GM21515 (cell line): Measurements from ENCODE around the gene MYL4.
"Not testable (repeated sequence)": the region's sequence is repeated elsewhere in the genome, so short reads cannot be mapped to it uniquely, and the experiment has no call there.

ENCODE experiments used
- ATAC-seq: cut with Tn5 transposase; IDR thresholded peaks from one replicate; pipeline ENCODE4 v1.9.1; 2021; ENCODE audit not compliant: unreplicated experiment

MYL4 gene

GRCh38 chr17:47219621-47220475 lies 10.7 kb downstream of the MYL4 start:
- ATAC-seq = no peak

GRCh38 chr17:47220531-47220999 lies 11.4 kb downstream of the MYL4 start:
- no peak for ATAC-seq

DNA sequence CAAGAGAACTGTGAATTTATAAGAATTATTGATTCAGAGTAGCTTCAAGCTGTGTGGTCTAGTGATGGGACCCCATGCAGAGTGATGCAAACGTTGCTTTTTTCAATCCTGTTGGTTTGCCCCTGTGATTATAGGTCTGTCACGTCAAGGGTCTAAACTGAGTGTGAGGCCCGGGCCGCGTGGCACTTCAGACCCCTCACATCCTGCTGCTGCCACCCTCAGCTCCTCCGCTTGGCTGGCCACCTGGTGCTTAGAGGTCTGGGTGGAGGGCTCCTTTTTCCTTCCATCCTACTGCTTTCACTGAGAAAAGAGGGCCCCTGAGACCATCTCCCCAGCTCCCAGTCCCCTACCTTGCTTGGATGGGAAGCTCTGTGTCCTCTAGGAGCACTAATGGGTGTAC lies 12.0 kb downstream of the MYL4 start:
- ATAC-seq = no peak

DNA sequence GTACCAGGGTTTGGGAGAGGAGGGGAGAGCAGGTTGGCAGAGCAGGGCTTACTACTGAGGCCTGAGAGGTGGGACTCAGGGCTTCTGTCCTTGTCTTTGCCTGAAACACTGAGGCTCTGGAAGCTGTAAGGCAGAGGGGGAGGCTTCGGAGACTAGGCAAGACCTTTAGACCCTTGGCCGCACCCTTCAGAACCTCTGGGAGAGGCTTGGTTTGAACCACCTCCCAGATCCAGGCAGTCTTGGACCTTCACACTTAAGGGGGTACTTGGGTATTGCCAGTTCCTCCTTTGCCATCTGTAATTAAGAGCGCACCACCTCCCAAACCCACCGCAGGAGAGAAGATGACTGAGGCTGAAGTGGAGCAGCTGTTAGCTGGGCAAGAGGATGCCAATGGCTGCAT lies 12.9 kb downstream of the MYL4 start:
- no peak for ATAC-seq

GRCh38 chr17:47223007-47223406 lies 13.9 kb downstream of the MYL4 start:
- ATAC-seq = no peak

DNA sequence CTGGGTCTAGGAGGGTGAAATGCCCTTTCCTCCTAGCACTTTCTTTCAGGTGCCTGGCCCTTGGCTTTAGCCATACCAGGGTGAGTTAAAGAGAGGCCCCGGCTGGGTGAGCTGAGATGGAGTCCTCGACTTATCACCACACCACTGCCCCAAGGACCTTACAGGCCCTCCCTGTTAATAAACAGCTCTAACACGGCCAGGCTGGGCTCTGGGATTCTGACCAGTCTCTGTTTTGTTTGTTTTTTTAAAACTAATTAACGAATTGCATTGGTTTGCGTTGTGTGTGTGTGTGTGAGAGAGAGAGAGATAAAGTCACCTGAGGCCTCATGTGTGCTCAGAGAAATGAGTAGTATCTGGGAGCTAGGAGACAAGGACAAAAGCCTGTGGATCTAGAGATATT lies 14.3 kb downstream of the MYL4 start:
- no peak for ATAC-seq

DNA sequence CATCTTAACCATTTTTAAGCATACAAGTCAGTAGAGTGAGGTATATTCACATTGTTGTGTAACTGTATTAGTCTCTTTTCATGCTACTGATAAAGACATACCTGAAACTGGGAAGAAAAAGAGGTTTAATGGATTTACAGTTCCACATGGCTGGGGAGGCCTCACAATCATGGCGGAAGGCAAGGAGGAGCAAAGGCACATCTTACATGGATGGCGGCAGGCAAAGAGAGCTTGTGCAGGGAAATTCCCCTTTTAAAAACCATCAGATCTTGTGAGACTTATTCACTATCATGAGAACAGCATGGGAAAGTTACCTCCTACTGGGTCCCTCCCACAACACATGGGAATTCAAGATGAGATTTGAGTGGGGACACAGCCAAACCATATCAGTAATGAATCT lies 14.9 kb downstream of the MYL4 start:
- ATAC-seq = not testable (repeated sequence)

DNA sequence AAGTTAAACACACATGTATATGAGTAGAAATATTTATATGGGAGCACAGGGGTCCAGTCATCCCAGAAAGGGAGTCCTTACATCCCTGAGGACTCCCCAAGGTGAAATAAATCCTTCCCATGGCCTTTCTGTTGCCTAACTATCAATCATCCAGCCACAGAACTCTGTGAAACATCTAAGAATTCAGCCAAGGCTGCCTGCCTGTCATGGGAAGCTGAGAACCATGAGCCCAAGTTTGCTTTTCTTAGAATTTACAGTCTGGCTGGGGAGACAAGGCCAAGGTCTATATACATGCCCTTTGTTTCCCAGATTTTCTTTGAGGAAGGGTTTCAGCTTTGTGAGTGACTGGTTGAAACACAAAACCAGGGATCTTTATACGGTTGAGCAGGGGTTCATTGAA lies 15.8 kb downstream of the MYL4 start:
- no peak for ATAC-seq

DNA sequence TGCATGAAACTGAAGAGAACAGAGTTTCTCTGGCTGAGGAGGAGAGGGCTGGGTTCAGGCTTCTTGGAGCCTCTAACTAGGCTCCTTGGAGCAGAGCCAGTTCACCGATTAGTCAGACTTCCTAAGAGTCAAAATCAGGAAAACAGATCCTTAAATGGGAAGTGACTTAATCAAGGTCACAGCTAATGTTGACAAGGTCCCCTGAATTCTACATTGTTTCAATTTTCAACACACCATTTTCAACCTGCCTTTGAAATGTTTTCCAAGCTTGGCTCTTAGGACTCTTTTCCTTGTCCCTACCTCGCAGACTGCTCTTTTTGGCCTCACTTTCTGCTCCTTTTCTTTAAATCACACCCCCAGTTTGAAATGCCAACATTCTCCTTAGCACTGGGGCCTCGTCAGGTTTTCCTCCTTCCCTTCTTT lies 16.3 kb downstream of the MYL4 start:
- no peak for ATAC-seq

DNA sequence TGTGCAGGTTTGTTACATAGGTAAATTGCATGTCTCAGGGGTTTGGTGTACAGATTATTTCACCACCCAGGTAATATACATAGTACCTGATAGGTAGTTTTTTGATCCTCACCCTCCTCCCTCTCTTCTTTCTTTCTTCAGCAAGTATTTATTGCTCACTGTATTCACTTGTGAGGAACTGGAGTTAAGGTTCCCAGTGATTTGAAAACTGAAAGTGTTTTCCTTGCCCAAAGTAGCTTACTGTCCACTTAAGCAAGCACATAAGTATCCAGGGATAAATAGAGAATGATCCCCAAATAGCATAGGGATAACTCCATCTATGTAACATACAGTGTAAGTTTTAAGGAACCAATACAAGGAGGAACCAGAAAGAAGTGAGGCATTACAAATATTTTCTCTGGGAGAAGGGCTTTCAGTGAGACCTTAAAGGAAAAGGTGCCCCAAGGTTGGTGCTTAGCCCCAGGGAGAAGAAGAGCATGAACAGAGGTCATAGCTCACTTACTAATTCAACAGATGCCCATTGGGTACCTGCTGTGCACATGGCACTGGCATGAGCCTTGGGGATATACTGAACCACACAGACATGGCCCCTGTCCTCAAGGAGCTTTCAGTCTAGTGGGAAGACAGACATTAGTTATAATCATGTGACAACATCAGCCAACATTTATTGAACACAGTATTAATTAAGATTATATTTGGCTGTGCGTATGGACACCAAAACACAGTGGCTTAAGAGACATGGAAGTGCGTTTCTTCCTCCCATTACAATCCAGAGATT lies 17.0 kb downstream of the MYL4 start:
- ATAC-seq = no peak

GRCh38 chr17:47227862-47228261 lies 18.7 kb downstream of the MYL4 start:
- no peak for ATAC-seq

GRCh38 chr17:47229535-47230443 lies 20.6 kb downstream of the MYL4 start:
- ATAC-seq = no peak

DNA sequence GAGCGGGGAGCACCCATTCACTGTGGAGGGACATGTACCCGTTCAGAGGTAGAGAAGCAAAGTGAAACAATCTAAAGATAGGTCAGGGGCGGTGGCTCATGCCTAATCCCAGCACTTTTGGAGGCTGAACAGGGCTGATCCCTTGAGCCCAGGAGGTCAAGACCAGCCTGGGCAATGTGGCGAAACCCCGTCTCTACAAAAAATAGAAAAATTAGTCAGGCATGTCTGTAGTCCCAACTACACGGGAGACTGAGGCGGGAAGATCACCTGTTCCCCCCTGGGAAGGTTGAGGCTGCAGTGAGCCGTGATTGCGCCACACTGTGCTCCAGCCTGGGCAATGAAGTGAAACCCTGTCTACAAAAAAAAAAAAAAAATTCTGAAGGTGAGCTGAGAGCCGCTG lies 21.7 kb downstream of the MYL4 start:
- ATAC-seq = no peak

GRCh38 chr17:47231334-47231733 lies 22.2 kb downstream of the MYL4 start:
- no peak for ATAC-seq

- no peak for ATAC-seq
Measured at GRCh38 chr17:47231866-47232265, 22.7 kb downstream of the MYL4 start.

DNA sequence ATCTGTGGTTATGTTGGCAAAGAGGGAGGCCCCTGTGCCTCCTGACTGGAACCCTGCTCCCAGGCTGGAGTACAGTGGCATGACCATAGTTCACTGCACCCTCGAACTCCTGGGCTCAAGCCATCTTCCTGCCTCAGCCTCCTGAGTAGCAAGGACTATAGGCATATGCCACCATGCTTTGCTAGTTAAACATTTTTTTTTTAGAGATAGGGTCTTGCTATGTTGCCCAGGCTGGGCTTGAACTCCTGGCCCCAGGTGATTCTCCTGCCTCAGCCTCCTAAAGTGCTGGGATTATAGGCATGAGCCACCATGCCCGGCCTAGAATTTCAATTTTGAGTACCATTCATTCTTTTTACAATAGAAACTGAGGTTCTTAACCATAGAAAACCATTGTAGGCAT lies 23.3 kb downstream of the MYL4 start:
- no peak for ATAC-seq

GRCh38 chr17:47235506-47235905 lies 26.4 kb downstream of the MYL4 start:
- ATAC-seq = no peak

GRCh38 chr17:47235923-47236322 lies 26.8 kb downstream of the MYL4 start:
- ATAC-seq = no peak

DNA sequence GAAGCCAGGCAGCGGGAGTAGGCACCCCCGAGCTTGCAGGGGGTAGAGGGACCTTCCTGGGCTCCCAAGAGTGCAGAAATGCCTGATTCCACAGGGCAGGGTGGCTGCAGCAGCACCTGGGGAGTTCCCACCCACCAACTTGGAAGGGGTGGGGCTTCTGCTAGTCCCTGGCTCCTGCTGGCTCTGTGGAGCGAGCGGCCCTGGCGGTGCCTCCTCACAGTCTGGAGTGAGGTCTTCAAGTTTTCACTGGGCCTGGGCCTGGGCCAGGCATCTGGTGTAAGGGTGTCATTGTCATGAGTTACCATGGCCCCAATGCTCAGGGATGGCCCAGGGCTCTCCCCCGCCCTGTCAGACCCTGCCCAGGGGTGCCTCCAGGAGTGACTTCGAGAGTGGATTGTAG lies 28.7 kb downstream of the MYL4 start:
- no peak for ATAC-seq

- ATAC-seq = no peak
Measured at GRCh38 chr17:47238321-47239010, 29.3 kb downstream of the MYL4 start.

- no peak for ATAC-seq
Measured at GRCh38 chr17:47239619-47239966, 30.4 kb downstream of the MYL4 start.
